ENCODE measurements around the gene FOXD4L6.
"Not testable (repeated sequence)": the region's sequence is repeated elsewhere in the genome, so short reads cannot be mapped to it uniquely, and the experiment has no call there.

FOXD4L6 gene

GRCh38 chr9:41098759-41099158, 29.7 kb downstream of the FOXD4L6 start:
- DNase-seq = not testable (repeated sequence)

- not testable (repeated sequence) for DNase-seq
These were observed 33.4 kb downstream of the FOXD4L6 start for GRCh38 chr9:41095060-41095459.

GRCh38 chr9:41094010-41094773, 34.3 kb downstream of the FOXD4L6 start:
- not testable (repeated sequence) for DNase-seq

- not testable (repeated sequence) for DNase-seq
These were observed 37.6 kb downstream of the FOXD4L6 start for GRCh38 chr9:41090922-41091321.

- not testable (repeated sequence) for DNase-seq
These were observed 38.1 kb downstream of the FOXD4L6 start for GRCh38 chr9:41090386-41090785.

- not testable (repeated sequence) for DNase-seq
These were observed 39.9 kb downstream of the FOXD4L6 start for GRCh38 chr9:41088450-41089059.

- DNase-seq = not testable (repeated sequence)
These were observed 40.6 kb downstream of the FOXD4L6 start for GRCh38 chr9:41087929-41088328.

GRCh38 chr9:41087157-41087780, 41.2 kb downstream of the FOXD4L6 start:
- not testable (repeated sequence) for DNase-seq

GRCh38 chr9:41086685-41087084, 41.8 kb downstream of the FOXD4L6 start:
- not testable (repeated sequence) for DNase-seq

- DNase-seq = not testable (repeated sequence)
These were observed 42.3 kb downstream of the FOXD4L6 start for GRCh38 chr9:41086215-41086614.

- DNase-seq = not testable (repeated sequence)
These were observed 46.1 kb downstream of the FOXD4L6 start for GRCh38 chr9:41082358-41082757.

- DNase-seq = not testable (repeated sequence)
These were observed 49.0 kb downstream of the FOXD4L6 start for GRCh38 chr9:41079464-41079863.

- DNase-seq = not testable (repeated sequence)
These were observed 50.9 kb downstream of the FOXD4L6 start for GRCh38 chr9:41077586-41077985.

All from stimulated activated CD4-positive, alpha-beta T cell treated with anti-CD3 and anti-CD28 coated beads, Interleukin-15, amount 100 ng/mL, for 24 hours (primary cell).